AML-193 (cell line): ENCODE measurements around the gene LAMB1.

ENCODE experiments used
- DNase-seq, 2 experiments: peaks; one replicate each; lab custom pipeline; 2025; lab: John Stamatoyannopoulos, UW

LAMB1 gene

DNA sequence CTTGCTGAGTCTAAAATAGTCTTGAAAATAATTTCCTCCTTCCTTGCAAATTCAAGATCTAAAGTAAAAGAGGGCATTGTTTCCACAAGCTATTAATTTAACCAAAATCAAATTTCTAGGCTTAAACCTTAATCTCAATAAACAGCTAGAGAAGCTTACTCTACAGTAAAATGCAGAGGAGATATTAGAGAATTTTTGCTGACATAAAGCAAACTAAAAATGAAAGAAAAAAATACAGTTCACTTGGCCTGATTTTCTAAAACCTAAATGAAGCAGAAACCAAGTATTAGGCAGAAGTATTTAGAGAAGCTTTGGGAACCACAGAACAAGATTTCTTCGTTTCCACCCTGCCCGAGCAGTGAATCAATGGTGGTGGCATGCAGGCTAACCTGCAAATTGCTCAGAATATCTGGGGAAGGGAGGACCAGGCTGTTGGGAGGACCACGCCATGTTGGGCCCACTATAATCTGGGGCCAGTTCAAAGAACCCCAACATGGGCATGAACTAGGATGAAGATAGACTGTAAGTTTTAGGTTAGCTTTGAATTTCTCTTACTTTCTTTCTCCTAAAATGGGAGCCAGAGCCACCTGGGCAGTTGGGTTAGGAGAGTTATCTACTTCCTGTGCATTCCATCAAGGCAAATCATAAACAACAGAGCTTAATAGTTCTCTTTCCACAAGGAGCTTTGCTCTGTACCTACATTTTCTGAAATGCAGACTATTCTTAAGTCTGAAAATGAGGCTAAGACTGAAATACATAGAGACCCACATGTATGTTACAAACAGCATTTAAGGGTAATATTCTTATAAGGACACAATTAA lies 4.1 kb downstream of the LAMB1 start:
- no peak for DNase-seq

GRCh38 chr7:107998150-107998549 lies 4.8 kb downstream of the LAMB1 start:
- no peak for DNase-seq

- DNase-seq, result no peak
These were observed 6.7 kb downstream of the LAMB1 start for GRCh38 chr7:107996072-107996882.

DNA sequence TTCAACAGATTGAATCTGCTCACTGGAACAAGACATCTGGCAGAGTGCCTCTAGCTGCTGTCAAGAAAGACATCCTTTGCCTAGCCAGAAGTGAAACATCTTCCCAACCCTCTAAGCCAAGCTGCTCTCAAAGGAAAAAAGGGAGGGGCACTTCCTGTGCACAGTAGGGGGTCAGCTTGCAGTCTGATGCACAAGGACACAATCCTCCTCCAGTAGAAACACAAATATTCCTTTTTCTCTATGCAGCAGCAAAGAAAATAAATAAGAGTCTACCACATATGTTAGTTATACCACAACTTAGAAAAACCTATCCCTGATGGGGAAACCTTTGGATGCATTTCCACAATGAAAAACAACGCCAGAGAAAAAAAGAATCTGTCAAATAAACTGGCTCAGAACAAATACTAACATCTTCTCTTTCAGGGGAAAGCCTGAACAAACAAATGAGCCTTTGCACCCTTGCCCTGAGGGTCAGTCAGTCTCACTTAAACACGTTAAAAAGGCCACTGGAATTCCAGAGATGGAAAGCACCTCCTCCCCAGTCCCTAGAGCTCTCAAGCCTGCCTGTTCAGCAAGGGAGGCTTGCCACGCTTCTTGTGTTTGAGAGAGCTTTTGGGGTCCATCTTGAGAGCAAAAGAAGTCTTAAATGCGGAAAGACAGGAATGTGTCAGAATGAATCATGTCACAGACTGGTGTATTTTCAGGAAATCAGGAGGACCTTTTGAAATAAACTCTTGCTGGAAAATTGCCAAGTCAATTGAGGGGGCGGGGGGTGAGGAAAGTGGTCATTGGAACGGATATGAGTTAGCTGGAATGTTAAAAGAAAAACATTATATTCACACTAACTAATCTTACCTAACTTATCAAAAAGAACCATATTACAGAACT lies 7.5 kb downstream of the LAMB1 start:
- no peak for DNase-seq

GRCh38 chr7:107994421-107995030 lies 8.4 kb downstream of the LAMB1 start:
- DNase-seq, result no peak

- DNase-seq, result no peak
These were observed 9.1 kb downstream of the LAMB1 start for GRCh38 chr7:107993891-107994291.

DNA sequence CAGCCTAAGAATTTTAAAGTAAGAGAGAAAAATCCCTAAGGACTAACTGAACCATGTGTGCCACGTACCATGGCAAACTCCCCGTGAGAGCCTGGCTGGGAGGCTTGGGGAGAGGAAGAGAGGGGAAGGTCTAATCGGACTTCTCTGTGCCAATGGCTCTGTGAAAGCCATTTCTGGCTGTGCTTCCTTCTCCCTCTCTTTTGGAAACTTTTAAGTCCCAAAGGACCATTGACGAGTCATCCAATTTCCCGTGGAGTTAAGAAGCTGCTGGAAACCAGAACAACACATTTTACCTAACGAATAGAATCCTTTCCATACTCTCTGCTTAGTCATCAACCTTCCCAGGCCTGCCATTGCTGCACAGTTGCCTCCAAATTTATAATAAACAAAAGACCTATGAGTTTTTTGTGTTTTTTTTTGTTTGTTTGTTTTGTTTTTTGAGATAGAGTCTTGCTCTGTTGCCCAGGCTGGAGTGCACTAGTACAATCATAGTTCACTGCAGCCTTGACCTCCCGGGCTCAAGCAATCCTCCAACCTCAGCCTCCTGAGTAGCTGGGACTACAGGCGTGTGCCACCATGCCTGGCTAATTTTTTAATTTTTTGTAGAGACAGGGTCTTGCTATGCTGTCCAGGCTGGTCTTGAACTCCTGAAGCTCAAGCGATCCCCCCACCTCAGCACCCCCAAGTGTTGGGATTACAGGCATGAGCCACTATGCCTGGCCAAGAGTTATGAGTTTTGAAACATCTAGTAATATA lies 13.2 kb downstream of the LAMB1 start:
- DNase-seq, result no peak

DNA sequence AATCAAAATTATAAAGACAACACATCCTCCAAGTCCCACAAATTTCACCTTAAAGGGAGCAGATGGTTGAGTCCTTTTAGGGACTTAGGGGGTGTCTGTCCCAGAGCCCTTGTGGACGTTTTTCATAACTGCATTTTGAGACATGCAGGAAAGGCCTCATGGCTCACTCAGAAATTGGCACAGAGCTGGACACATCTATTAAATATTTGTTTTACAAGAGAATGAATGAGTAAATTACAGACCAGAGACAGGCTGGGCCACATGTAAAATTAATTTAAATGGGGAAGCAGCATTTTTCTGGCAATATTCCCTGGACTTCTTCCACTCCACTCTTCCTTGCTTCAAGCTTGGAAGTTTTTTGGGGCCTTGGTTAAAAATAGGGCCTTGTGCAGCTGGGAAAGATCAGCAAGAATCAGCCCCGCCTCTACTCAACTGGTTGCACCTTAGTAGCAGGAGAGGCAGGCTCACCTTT lies 20.0 kb downstream of the LAMB1 start:
- no peak for DNase-seq

DNA sequence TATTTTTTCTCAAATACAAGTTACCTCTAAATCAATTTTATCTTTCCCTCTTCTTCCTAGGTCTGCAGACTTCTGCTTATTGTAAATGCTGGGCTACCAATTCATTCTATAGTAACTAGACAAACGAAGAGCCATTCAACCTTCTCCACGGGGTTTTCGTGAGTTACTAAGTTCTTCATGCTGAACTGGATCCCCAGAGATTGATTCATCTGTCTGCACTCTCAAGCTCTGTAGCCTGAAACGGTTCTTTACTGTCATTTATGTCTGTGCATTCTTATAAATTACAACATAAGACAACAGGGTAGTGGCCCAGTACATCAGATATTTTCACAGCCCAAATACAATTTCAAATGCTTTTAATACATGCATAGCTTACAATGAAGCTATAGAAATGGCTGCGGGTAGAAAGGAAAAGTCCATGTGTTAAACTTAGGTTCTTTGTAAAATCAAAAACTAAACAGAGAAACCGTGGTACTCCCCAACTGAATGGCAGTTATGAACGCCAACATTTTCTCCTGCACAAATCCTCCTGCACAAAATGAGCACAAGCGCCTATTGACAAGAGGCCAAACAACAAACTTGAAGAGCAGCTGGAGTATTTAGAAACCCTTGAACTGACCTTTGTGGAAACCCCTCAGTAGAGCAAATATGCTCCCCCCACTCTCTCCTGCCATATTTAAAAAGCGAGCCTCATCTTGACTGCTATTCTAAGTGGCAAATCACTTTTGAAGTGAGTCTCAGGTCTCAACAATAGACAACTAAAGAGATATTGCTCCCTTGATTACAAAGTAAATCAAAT lies 20.7 kb downstream of the LAMB1 start:
- no peak for DNase-seq

GRCh38 chr7:107981466-107981865 lies 21.5 kb downstream of the LAMB1 start:
- DNase-seq, result no peak

- DNase-seq, result no peak
These were observed 22.2 kb downstream of the LAMB1 start for GRCh38 chr7:107980671-107981190.

DNA sequence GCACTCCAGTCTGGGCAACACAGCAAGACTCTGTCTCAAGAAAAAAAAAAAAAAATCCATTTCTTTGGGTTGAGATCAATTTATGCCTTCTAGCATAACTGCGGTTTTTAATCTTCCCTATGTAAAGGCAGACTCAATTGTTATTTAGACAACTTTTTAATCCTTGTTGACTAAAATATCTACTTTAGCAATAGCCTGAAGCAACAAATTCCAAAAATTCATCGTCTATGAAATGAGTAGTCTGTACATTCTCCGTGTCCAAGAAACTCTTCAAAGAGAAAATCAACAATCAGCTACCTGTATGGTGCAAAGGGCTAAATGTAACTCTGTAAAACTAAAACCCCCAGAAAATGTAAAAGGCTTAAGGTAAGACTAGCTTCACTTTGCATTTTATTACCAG lies 22.8 kb downstream of the LAMB1 start:
- DNase-seq, result no peak

DNA sequence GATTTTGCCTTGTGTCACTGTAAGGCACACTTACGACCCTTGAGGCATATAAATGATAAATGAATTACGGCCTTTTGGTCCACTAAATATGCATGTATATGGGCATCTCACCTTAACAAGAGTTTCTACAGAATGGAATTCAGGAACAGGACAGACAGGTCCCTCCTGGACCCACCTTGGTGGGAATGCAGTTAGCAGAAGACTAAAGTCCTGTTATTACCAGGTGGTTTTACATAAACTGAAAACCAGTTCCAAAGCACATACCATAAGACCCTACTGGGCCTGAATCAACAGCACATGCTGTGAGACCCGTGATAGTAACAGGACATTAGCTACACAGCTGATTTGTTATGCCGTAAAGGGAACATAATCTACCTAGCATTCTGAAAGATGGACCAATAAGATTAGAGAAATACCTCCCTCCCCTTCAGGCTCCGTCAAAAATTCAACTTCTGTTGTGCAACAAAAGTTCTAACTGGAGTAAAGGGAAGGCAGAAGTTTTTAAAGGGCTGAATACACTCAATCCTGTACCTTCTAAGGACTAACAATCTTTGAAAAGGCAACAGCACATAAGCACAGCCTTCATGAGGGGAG lies 24.0 kb downstream of the LAMB1 start:
- DNase-seq, result no peak

GRCh38 chr7:107977048-107977447 lies 25.9 kb downstream of the LAMB1 start:
- DNase-seq, result no peak

GRCh38 chr7:107976620-107977019 lies 26.3 kb downstream of the LAMB1 start:
- DNase-seq, result no peak

GRCh38 chr7:107975394-107976013 lies 27.5 kb downstream of the LAMB1 start:
- no peak for DNase-seq

DNA sequence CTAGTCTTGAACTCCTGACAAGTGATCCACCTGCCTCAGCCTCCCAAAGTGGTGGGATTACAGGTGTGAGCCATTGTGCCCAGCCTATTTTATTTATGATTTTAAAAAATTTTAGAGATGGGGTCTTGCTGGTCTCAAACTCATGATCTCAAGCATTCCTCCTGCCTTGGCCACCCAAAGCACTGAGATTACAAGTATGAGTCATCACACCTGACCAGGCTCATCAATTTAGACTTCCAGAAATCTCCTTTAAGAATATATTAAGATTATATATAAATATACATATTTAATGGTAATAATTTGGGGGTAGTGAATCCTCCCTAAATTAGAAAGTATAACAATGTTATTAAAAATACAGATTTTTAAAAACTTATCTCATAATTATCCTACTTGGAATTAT lies 29.1 kb downstream of the LAMB1 start:
- no peak for DNase-seq

DNA sequence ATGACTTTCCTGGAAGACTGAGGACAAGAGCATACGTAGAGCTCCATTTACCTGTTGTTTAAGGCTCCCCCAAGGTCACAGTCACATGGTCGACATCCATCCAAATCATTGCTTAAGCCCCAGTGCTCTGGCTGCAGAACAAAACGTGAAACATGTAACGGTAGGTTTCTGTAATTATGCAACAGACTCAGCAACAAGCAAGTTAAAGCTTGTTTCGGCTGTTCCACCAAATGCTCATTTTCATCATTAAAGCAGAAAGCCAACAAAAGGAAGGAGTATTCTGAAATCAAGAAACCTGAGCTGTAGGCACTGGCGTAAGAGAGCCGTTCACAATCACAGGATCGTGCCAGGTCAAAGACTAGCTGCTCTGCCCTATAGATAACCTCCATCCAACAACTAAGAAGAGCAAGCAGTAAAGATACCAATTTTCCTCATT lies 30.0 kb downstream of the LAMB1 start:
- no peak for DNase-seq

DNA sequence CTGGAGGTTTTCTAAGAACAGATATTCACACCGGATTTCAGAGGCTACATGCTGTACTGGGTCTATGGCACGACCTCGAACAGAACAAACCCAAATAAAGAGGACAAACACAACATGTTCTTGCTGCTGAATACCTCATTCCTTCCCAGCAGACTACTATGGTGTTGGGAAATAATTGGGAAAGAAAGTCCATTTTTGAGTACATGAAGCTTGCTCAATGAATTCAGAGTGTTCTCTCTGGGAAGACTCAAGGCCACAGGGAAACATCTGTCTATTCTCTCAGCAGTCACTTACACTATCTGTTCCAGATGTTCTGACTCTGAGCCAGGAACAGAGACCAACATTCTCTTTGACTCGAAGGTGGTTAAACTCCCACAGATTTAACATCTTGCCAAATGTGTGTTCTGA lies 30.9 kb downstream of the LAMB1 start:
- no peak for DNase-seq
